Stimulated activated CD4-positive, alpha-beta T cell treated with anti-CD3 and anti-CD28 coated beads, TNF-alpha, amount 100 ng/mL, for 1 hour (primary cell): ENCODE measurements around the gene HSD17B4.
"Not testable (repeated sequence)": the region's sequence is repeated elsewhere in the genome, so short reads cannot be mapped to it uniquely, and the experiment has no call there.

Source experiments
- DNase-seq, 3 donors: peaks; one replicate each; pipeline ENCODE4 v3.0.0-alpha.2; 2020; ENCODE audit warnings: low read depth in 3 of 3, low spot score in 1 of 3

HSD17B4 gene

DNA sequence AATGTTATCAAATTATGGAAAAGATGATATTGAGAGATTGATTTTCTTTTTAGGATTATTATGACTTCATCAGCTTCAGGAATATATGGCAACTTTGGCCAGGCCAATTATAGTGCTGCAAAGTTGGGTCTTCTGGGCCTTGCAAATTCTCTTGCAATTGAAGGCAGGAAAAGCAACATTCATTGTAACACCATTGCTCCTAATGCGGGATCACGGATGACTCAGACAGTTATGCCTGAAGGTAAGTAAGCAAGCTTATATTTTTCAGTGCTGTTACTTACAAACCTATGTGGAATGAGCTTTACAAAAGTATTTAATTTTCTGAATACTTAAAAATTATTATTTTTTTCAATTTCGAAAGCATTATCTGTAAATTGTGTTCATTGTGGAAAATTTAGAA lies 26.5 kb downstream of the HSD17B4 start:
- no peak for DNase-seq

DNA sequence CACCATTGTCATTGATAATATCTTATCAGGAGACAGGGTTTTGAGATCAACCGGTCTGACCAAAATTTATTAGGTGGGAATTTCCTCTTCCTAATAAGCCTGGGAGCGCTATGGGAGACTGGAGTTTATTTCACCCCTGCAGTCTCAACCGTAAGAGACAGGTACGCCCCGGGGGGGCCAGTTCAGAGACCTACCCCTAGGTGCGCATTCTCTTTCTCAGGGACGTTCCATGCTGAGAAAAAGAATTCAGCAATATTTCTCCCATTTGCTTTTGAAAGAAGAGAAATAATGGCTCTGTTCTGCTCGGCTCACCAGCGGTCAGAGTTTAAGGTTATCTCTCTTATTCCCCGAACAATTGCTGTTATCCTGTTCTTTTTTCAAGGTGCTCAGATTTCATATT lies 28.3 kb downstream of the HSD17B4 start:
- not testable (repeated sequence) for DNase-seq

DNA sequence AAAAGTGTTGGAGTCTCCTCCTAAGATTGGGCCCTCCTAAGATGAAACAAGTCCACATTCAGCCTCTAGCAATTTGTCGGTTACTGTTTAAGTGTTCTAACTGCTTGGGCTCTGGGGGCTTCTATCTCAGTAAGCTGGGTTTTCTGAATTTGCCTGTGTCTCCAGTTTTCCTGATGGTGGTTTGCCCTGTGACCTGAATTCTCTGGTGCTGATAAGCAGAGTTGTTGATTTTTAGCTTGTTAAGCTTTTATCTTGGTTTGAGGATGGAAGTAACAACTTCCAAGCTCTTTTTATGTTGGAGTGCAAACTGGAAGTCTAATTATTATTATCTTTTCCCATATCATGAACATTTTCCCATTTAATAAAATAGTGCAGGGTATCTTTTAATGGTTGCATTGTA lies 30.9 kb downstream of the HSD17B4 start:
- no peak for DNase-seq

GRCh38 chr5:119484884-119485283 lies 32.6 kb downstream of the HSD17B4 start:
- no peak for DNase-seq

- no peak for DNase-seq
Measured at GRCh38 chr5:119501671-119502179, 49.4 kb downstream of the HSD17B4 start.

DNA sequence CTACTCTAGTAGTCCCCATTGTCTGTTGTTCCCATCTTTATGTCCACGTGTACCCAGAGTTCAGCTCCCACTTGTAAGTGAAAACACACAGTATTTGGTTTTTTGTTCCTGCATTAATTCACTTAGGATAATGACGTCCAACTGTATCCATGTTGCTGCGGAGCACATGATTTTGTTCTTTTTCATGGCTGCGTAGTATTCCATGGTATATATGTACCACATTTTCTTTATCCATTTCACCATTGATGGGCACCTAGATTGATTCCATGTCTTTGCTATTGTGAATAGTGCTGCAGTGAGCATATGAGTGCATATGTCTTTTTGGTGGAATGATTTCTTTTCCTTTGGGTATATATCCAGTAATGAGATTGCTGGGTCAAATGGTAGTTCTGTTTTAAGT lies 51.6 kb downstream of the HSD17B4 start:
- DNase-seq, result not testable (repeated sequence)

DNA sequence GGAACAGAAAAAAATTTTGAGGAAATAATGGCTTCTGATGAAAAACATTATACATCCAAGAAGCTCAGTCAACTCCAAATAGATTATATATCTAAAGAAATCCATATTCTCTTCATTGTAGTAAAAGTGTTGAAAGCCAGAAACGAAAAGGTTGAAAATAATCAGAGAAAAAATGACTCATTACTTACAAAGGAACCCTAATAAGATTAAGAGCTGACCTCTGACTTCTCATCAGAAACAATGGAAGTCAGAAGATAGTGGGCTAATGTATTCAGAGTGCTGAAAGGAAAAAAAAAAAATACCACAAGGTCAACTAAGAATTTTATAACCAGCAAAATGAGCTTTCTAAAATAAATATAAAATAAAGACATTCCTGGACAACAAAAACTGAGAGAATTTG lies 60.0 kb downstream of the HSD17B4 start:
- no peak for DNase-seq

- DNase-seq, result no peak
Measured at GRCh38 chr5:119515192-119515591, 62.9 kb downstream of the HSD17B4 start.

GRCh38 chr5:119517115-119517514 lies 64.8 kb downstream of the HSD17B4 start:
- not testable (repeated sequence) for DNase-seq

GRCh38 chr5:119521232-119521631 lies 68.9 kb downstream of the HSD17B4 start:
- no peak for DNase-seq

DNA sequence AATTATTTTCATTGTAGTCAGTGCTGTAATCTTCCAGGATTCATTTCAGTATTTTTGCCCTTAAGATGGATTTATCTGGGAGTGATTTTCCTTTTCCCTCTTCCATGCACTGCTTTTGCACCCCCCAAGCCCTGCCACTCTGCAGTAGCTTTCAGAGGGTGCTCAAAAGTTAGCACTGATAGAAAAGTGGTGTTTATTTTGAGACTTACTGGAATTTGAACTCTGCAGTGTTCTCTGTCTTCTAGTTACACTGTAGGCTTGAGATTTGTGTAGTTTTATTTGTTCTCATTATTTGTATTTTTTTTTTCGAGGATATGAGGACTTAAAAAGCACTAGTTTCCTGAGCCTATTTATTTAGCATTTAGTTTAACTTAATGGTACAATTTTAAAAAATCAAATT lies 70.5 kb downstream of the HSD17B4 start:
- DNase-seq, result no peak

- DNase-seq, result no peak
Measured at GRCh38 chr5:119524485-119524884, 72.2 kb downstream of the HSD17B4 start.

GRCh38 chr5:119527351-119527750 lies 75.1 kb downstream of the HSD17B4 start:
- DNase-seq, result no peak

DNA sequence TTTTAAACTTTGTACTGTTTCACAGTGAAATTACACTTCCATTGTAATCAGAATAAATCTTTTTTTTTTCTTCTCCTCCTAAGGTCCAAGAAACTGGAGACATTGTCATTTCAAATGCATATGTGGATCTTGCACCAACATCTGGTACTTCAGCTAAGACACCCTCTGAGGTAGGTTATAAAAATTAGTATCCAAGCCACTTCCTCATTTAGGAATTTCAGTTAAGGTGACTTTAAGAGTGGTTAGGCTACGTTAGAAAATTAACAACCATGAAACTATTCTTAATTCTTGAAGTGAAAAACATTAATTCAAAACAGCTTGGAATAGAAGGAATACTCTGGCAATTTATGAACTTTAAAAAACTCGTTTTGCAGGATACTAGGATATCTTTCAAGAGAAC lies 77.5 kb downstream of the HSD17B4 start:
- DNase-seq, result no peak

DNA sequence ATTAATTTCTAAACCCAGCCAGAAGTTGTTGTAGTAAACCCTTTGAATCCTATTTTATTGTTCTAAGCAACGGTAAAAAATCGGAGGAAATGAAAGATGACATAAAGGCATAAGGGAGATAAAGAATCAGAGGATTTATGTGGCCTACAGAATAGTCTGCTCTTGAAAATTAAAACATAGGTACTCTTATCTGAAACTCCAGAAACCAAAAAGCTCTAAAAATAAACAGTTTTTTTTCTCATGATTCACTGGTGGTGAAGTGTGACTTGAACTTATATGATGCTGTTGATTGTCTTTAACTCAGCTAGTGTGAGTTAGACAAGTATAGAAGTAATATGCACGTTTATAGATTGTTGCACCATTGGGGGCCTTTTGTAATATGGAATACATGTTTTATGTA lies 80.3 kb downstream of the HSD17B4 start:
- no peak for DNase-seq

DNA sequence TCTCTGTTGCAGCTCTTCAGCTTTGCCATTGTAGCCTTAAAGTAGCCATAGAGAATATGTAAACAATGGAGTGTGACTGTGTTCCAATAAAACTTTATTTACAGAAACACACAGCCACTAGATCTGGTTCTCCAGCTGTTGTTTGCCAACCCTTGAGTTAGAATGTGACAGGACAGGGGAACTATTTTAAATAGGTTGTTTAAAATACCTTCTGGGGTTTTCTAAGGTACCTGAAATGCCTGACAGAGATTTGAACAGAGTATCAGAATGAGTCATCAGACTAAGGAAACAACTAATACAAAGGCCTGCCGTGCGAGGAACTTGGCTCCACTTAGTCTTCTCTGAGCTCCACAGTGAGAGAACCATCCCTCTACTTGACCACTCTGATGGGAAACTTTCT lies 85.4 kb downstream of the HSD17B4 start:
- no peak for DNase-seq

DNA sequence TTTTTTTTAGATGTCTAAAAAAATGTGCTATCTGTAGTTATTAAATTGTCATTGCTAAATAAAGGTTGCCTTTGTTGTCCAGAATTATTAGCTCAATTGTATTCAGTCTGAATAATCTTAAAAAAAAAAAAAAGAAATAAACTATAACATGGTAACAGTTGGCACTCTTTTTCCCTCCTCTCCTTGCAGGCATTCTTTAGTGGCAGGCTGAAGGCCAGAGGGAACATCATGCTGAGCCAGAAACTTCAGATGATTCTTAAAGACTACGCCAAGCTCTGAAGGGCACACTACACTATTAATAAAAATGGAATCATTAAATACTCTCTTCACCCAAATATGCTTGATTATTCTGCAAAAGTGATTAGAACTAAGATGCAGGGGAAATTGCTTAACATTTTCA lies 89.4 kb downstream of the HSD17B4 start:
- no peak for DNase-seq

GRCh38 chr5:119551819-119552218 lies 99.5 kb downstream of the HSD17B4 start:
- DNase-seq, result no peak

- no peak for DNase-seq
Measured at GRCh38 chr5:119554597-119554996, 102.3 kb downstream of the HSD17B4 start.

GRCh38 chr5:119570910-119571309 lies 118.6 kb downstream of the HSD17B4 start:
- no peak for DNase-seq

GRCh38 chr5:119578937-119579336 lies 126.6 kb downstream of the HSD17B4 start:
- no peak for DNase-seq

DNA sequence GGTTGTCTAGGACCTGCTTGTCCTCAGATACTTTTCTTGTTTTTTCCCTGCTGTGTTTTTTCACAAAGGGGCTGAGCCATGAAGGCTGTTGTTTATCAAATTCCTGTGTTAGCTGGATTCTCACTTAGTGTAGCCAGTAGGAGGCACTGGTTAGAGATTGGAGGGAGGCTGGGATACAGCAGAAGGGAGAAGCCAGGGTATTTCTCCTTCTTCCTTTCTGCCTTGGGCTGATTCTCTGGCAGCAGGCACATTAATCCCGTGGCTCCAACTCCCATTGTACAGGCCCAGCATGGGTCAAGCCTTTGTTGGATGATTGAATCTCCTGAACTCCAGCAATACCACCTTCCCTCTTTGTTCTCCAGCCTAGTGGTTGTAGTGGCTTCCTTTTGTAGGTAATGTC lies 130.7 kb downstream of the HSD17B4 start:
- no peak for DNase-seq

GRCh38 chr5:119583684-119584083 lies 131.4 kb downstream of the HSD17B4 start:
- DNase-seq, result no peak
